SK-N-SH treated with all-trans-retinoic acid at 6 μM for 48 hours (cell line): ENCODE results near the gene GHITM.

Experiments used
- ARNTL ChIP-seq: fragments of 450-650 bp; formaldehyde crosslinking; IDR thresholded peaks from 2 replicates; pipeline ENCODE4 v1.5.0; 2020; ENCODE audit warnings: low read depth, mild to moderate bottlenecking, moderate library complexity, borderline replicate concordance
- BACH2 ChIP-seq: fragments of 250-450 bp; sonication (Bioruptor Pico); IDR thresholded peaks from 2 replicates; pipeline ENCODE4 v1.9.0; 2021; ENCODE audit warnings: mild to moderate bottlenecking, borderline replicate concordance
- GLIS3 ChIP-seq: fragments of 250-450 bp; sonication (Bioruptor Pico); IDR thresholded peaks from 2 replicates; pipeline ENCODE4 v1.5.0; 2020; ENCODE audit warnings: mild to moderate bottlenecking, moderate library complexity
- ZFP30 ChIP-seq: fragments of 450-650 bp; formaldehyde crosslinking; IDR thresholded peaks from 2 replicates; pipeline ENCODE4 v1.5.0; 2022; ENCODE audit warnings: mild to moderate bottlenecking, moderate library complexity
- ZNF8 ChIP-seq: fragments of 450-650 bp; formaldehyde crosslinking; IDR thresholded peaks from 2 replicates; pipeline ENCODE4 v1.5.0; 2020; ENCODE audit warnings: mild to moderate bottlenecking, moderate library complexity

- TF ChIP-seq ARNTL (CRISPR knock-in tag) (no peak), GLIS3 (CRISPR knock-in tag) (no peak), BACH2 (CRISPR knock-in tag) (no peak), ZFP30 (no peak), ZNF8 (CRISPR knock-in tag) (no peak)
These were observed 57.6 kb downstream of the GHITM start for GRCh38 chr10:84196941-84197340.
